Transverse colon (tissue), 4 donors: ENCODE results near the gene LIMK1. TPM values are rescaled to one million over a fixed set of nuclear protein-coding genes. Genes with fewer than 3 reads are reported as not detected.

Experiments used
- DNase-seq: peaks from one replicate; pipeline ENCODE4 v3.0.0-alpha.2; 2019
- H3K27ac ChIP-seq, 4 donors: fragments of 200-600 bp; sonication (generic); 2 replicates each; pipeline ENCODE4 v1.5.1; 2016 to 2018; ENCODE audit warnings: inconsistent platforms in 4 of 4
- H3K27me3 ChIP-seq: fragments of 200-600 bp; sonication (generic); 2 replicates; pipeline ENCODE4 v1.5.1; 2017; ENCODE audit warnings: inconsistent platforms
- H3K36me3 ChIP-seq, 4 donors: fragments of 200-600 bp; sonication (generic); 2 replicates each; pipeline ENCODE4 v1.5.1; 2017 to 2019; ENCODE audit warnings: inconsistent platforms in 4 of 4
- H3K4me1 ChIP-seq, 4 donors: fragments of 200-600 bp; sonication (generic); 2 replicates each; pipeline ENCODE4 v1.5.1; 2017 to 2020; ENCODE audit warnings: inconsistent platforms in 4 of 4
- H3K4me3 ChIP-seq, 4 donors: fragments of 200-600 bp; sonication (generic); 1 replicate in 1 of 4; 2 replicates in 3 of 4; pipeline versions ENCODE4 v1.5.1 to v1.6.1; 2017 to 2019; ENCODE audit warnings: inconsistent platforms in 4 of 4
- H3K9me3 ChIP-seq, 2 donors: fragments of 200-600 bp; sonication (generic); 2 replicates each; pipeline ENCODE4 v1.5.1; 2017 to 2019; ENCODE audit warnings: inconsistent platforms in 2 of 2
- EP300 ChIP-seq: sonication (generic); formaldehyde crosslinking; IDR thresholded peaks from one replicate; pipeline ENCODE4 v1.6.1; 2017; ENCODE audit warnings: antibody characterized with exemption, low read depth
- POLR2A ChIP-seq: fragments of 450-650 bp; IDR thresholded peaks from one replicate; pipeline ENCODE4 v1.6.1; 2016; ENCODE audit warnings: antibody characterized with exemption, mild to moderate bottlenecking, moderate library complexity
- POLR2AphosphoS5 ChIP-seq, 3 donors: sonication (generic); formaldehyde crosslinking; IDR thresholded peaks; one replicate each; pipeline ENCODE4 v1.6.1; 2016; ENCODE audit warnings: antibody characterized with exemption in 3 of 3
- WGBS, 2 donors: methylation state at CpG; one replicate each; pipeline ENCODE4 v1.1.5; 2018; ENCODE audit warnings: low coverage in 1 of 2; 5-methylcytosine and 5-hydroxymethylcytosine counted together
- in situ Hi-C, 4 donors: fragments of 200-750 bp; cut with MboI; loops; one replicate each; pipeline versions ENCODE4 v1.15.0 to v1.15.1; 2017; ENCODE audit warnings: low sequenced_read_pairs in 3 of 4, low pct_ligation_motif_present in 1 of 4, low pct_unique_long_range_greater_than_20kb in 1 of 4
- intact Hi-C: fragments of 100-400 bp; cut with DNase I; formaldehyde crosslinking; loops from one replicate; pipeline ENCODE4 v1.15.1; 2023; ENCODE audit warnings: low total_unique reads
- total RNA-seq, 4 donors: library from RNA; depleted of rRNA; stranded (reverse); fragments of >200 nt; gene quantifications; one replicate each; pipeline ENCODE4 v1.1.0, GENCODE V29; 2016
- TF ChIP-seq, protein P1 (sequence below), 5 experiments: fragments of 200-600 bp in 3 of 5; fragments of 450-650 bp in 2 of 5; sonication (generic) in 3 of 5; IDR thresholded peaks; 1 replicate in 2 of 5; 2 replicates in 3 of 5; pipeline ENCODE4 v1.5.1; 2016 to 2017; ENCODE audit warnings: antibody characterized with exemption in 5 of 5, inconsistent platforms in 3 of 5, mild to moderate bottlenecking in 2 of 5, moderate library complexity in 1 of 5

The LIMK1 gene
- total RNA-seq, 4 donors from 2014 or later: 13.4 to 44.2 (median 27.1) TPM

GRCh38 chr7:74138945-74139843 is 55.6 kb downstream of the LIMK1 start:
- Histone ChIP-seq H3K36me3 (no peaks in the 10 kb centered on the region), H3K4me3 (no peak overlapping the region), H3K27me3 (no peaks in the 10 kb centered on the region), H3K9me3 (no peaks in the 10 kb centered on the region), H3K4me1 (no peaks in the 10 kb centered on the region), H3K27ac (no peak overlapping the region)
- 87 to 91% methylated on average over 7 to 16 of the region's 16 CpGs for WGBS, 2 donors
- in situ Hi-C loops: no loop called here
- intact Hi-C loops: no loop called here
- TF ChIP-seq EP300 (no peak), POLR2A (no peak), POLR2AphosphoS5 (IDR thresholded peaks at IDR 0.05) (no peak)
- TF ChIP-seq, protein P1, sequence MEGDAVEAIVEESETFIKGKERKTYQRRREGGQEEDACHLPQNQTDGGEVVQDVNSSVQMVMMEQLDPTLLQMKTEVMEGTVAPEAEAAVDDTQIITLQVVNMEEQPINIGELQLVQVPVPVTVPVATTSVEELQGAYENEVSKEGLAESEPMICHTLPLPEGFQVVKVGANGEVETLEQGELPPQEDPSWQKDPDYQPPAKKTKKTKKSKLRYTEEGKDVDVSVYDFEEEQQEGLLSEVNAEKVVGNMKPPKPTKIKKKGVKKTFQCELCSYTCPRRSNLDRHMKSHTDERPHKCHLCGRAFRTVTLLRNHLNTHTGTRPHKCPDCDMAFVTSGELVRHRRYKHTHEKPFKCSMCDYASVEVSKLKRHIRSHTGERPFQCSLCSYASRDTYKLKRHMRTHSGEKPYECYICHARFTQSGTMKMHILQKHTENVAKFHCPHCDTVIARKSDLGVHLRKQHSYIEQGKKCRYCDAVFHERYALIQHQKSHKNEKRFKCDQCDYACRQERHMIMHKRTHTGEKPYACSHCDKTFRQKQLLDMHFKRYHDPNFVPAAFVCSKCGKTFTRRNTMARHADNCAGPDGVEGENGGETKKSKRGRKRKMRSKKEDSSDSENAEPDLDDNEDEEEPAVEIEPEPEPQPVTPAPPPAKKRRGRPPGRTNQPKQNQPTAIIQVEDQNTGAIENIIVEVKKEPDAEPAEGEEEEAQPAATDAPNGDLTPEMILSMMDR (IDR thresholded peaks at IDR 0.05): no peak
- DNase-seq: no peak

- in situ Hi-C loops: no loop called here
Measured at GRCh38 chr7:74141705-74142104, 58.1 kb downstream of the LIMK1 start.

DNA sequence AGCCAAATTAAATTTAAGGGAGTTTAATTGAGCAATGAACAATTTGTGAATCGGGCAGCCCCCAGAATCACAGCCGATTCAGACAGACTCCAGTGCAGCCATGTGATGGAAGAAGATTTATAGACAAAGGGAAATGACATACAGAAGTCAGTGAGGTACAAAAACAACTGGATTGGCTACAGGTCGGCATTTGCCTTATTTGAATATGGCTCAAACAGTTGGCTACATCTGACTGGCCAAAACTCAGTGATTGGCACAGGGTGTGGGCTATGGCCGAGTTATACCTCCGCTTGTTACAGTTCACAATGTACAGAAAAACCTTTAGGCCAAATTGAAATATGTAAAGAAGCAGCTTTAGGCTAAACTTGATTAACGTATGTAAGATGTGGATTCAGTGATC is 59.8 kb downstream of the LIMK1 start:
- Histone ChIP-seq H3K9me3 (no peaks in the 10 kb centered on the region), H3K36me3 (no peaks in the 10 kb centered on the region), H3K4me3 (no peak overlapping the region), H3K27me3 (no peaks in the 10 kb centered on the region), H3K4me1 (no peaks in the 10 kb centered on the region), H3K27ac (no peak overlapping the region)
- intact Hi-C loops: no loop called here
- WGBS, 2 donors: 63 to 70% methylated on average over 3 to 6 of the region's 6 CpGs
- TF ChIP-seq POLR2AphosphoS5 (IDR thresholded peaks at IDR 0.05) (no peak), EP300 (no peak), POLR2A (no peak)
- TF ChIP-seq, protein P1 (IDR thresholded peaks at IDR 0.05): no peak
- in situ Hi-C loops: no loop called here
- DNase-seq: no peak

More at GRCh38 chr7:74141705-74142104, 58.1 kb downstream of the LIMK1 start:
- Histone ChIP-seq H3K9me3 (no peaks in the 10 kb centered on the region), H3K27ac (no peak overlapping the region), H3K4me1 (no peaks in the 10 kb centered on the region), H3K4me3 (no peak overlapping the region), H3K36me3 (no peaks in the 10 kb centered on the region), H3K27me3 (no peaks in the 10 kb centered on the region)
- intact Hi-C loops: no loop called here
- WGBS, 2 donors: 33 to 54% methylated on average over 1 of the region's 1 CpG
- DNase-seq: no peak
- TF ChIP-seq EP300 (no peak), POLR2AphosphoS5 (IDR thresholded peaks at IDR 0.05) (no peak), POLR2A (no peak)
- TF ChIP-seq, protein P1 (IDR thresholded peaks at IDR 0.05): no peak

GRCh38 chr7:74148491-74148890 is 64.9 kb downstream of the LIMK1 start:
- no peaks in the 10 kb centered on the region for H3K4me1 ChIP-seq
- intact Hi-C loops: no loop called here
- TF ChIP-seq POLR2A: no peak
- no peak for TF ChIP-seq EP300
- no peak for TF ChIP-seq POLR2AphosphoS5 (IDR thresholded peaks at IDR 0.05)
- TF ChIP-seq, protein P1 (IDR thresholded peaks at IDR 0.05): no peak
- H3K4me3 ChIP-seq: no peak overlapping the region
- no peak overlapping the region for H3K27ac ChIP-seq
- WGBS, 2 donors: 75 to 87% methylated on average over 1 of the region's 1 CpG
- H3K27me3 ChIP-seq: no peaks in the 10 kb centered on the region
- H3K9me3 ChIP-seq: no peaks in the 10 kb centered on the region
- in situ Hi-C loops: no loop called here
- DNase-seq: no peak
- H3K36me3 ChIP-seq: no peaks in the 10 kb centered on the region
